Smooth muscle cell (in vitro differentiated cells): ENCODE results near the gene OR4Q2. TPM values are rescaled to one million over a fixed set of nuclear protein-coding genes. Genes with fewer than 3 reads are reported as not detected.

Source experiments
- DNase-seq: peaks from one replicate; lab custom pipeline; 2025; ENCODE audit not compliant: unreplicated experiment; lab: John Stamatoyannopoulos, UW
- H2AFZ ChIP-seq: fragments of 200-600 bp; sonication (generic); 2 replicates; pipeline ENCODE4 v1.6.0; 2016; ENCODE audit warnings: antibody characterized with exemption, low read depth, mild to moderate bottlenecking
- H3F3A ChIP-seq: fragments of 200-600 bp; sonication (generic); 2 replicates; pipeline ENCODE4 v1.6.0; 2017; ENCODE audit warnings: antibody characterized with exemption, low read depth
- H3K27ac ChIP-seq: fragments of 200-600 bp; sonication (generic); 2 replicates; pipeline ENCODE4 v1.5.1; 2016; ENCODE audit warnings: low read depth, mild to moderate bottlenecking
- H3K27me3 ChIP-seq: fragments of 200-600 bp; sonication (generic); 2 replicates; pipeline ENCODE4 v1.6.1; 2016; ENCODE audit warnings: low read depth, mild to moderate bottlenecking
- H3K36me3 ChIP-seq: fragments of 200-600 bp; sonication (generic); 2 replicates; pipeline ENCODE4 v1.5.1; 2016; ENCODE audit warnings: low read depth
- H3K4me1 ChIP-seq: fragments of 200-600 bp; sonication (generic); 2 replicates; pipeline ENCODE4 v1.5.1; 2016; ENCODE audit warnings: low read depth
- H3K4me2 ChIP-seq: fragments of 200-600 bp; sonication (generic); 2 replicates; pipeline ENCODE4 v1.6.0; 2016; ENCODE audit warnings: mild to moderate bottlenecking
- H3K4me3 ChIP-seq: fragments of 200-600 bp; sonication (generic); 2 replicates; pipeline ENCODE4 v1.5.1; 2016; ENCODE audit warnings: mild to moderate bottlenecking
- H3K79me2 ChIP-seq: fragments of 200-600 bp; sonication (generic); 2 replicates; pipeline ENCODE4 v1.6.0; 2016; ENCODE audit warnings: low read depth, mild to moderate bottlenecking
- H3K9ac ChIP-seq: fragments of 200-600 bp; sonication (generic); 2 replicates; pipeline ENCODE4 v1.6.0; 2016; ENCODE audit warnings: low read depth
- H3K9me3 ChIP-seq: fragments of 200-600 bp; sonication (generic); replicated peaks from 2 replicates; pipeline ENCODE4 v1.5.1; 2016; ENCODE audit warnings: low read depth
- H4K20me1 ChIP-seq: fragments of 200-600 bp; sonication (generic); 2 replicates; pipeline ENCODE4 v1.6.0; 2016; ENCODE audit warnings: low read depth
- WGBS: methylation state at CpG from one replicate; pipeline ENCODE4 v1.1.7; 2016; ENCODE audit warnings: low lambda C conversion rate; 5-methylcytosine and 5-hydroxymethylcytosine counted together
- polyA plus RNA-seq: library from polyadenylated mRNA; unstranded; fragments of >200 nt; fragmentation: Nextera tagmentation; extraction: Ambion mirVana; gene quantifications from 2 replicates; pipeline ENCODE4 v1.2.1, GENCODE V29; 2016
- total RNA-seq: library from RNA; depleted of rRNA; stranded (reverse); fragments of >200 nt; gene quantifications from 2 replicates; pipeline ENCODE4 v1.2.3, GENCODE V29; 2014
- TF ChIP-seq, protein P1 (sequence below): fragments of 200-600 bp; sonication (generic); IDR thresholded peaks from 2 replicates; pipeline ENCODE4 v1.5.1; 2017; ENCODE audit warnings: borderline replicate concordance, mild to moderate bottlenecking, antibody characterized with exemption; ENCODE audit not compliant: insufficient read depth, poor library complexity, severe bottlenecking

Gene OR4Q2
- total and polyA plus RNA-seq, 2 experiments from 2014 or later: not detected

DNA sequence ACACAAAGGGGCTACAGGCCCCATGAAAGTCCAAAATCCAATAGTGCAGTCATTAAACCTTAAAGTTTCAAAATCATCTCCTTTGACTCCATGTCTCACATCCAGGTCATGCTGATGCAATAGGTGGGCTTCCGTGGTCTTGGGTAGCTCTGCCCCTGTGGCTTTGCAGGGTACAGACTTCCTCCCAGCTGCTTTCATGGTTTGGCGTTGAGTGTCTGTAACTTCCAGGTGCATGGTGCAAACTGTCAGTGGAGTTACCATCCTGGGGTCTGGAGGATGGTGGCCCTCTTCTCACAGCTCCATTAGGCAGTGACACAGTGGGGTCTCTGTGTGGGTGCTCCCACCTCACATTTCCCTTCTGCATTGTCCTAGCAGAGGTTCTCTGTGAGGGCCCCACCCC, 8.5 kb upstream of the OR4Q2 start:
- no peaks in the 10 kb centered on the region for H4K20me1 ChIP-seq
- TF ChIP-seq, protein P1, sequence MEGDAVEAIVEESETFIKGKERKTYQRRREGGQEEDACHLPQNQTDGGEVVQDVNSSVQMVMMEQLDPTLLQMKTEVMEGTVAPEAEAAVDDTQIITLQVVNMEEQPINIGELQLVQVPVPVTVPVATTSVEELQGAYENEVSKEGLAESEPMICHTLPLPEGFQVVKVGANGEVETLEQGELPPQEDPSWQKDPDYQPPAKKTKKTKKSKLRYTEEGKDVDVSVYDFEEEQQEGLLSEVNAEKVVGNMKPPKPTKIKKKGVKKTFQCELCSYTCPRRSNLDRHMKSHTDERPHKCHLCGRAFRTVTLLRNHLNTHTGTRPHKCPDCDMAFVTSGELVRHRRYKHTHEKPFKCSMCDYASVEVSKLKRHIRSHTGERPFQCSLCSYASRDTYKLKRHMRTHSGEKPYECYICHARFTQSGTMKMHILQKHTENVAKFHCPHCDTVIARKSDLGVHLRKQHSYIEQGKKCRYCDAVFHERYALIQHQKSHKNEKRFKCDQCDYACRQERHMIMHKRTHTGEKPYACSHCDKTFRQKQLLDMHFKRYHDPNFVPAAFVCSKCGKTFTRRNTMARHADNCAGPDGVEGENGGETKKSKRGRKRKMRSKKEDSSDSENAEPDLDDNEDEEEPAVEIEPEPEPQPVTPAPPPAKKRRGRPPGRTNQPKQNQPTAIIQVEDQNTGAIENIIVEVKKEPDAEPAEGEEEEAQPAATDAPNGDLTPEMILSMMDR: no peak
- H3K4me3 ChIP-seq: no peak overlapping the region
- H3K27ac ChIP-seq: no peak overlapping the region
- no peak overlapping the region for H3K4me2 ChIP-seq
- H3K4me1 ChIP-seq: no peaks in the 10 kb centered on the region
- no peaks in the 10 kb centered on the region for H3K79me2 ChIP-seq
- no peak overlapping the region for H3K9ac ChIP-seq
- no peaks in the 10 kb centered on the region for H3K27me3 ChIP-seq
- H2AFZ ChIP-seq: no peak overlapping the region
- H3F3A ChIP-seq: no peaks in the 10 kb centered on the region
- 62% methylated on average over 2 of the region's 2 CpGs for WGBS
- peaks cover 8% of the 10 kb centered on the region for H3K9me3 ChIP-seq
- H3K36me3 ChIP-seq: no peaks in the 10 kb centered on the region
- DNase-seq: no peak

DNA sequence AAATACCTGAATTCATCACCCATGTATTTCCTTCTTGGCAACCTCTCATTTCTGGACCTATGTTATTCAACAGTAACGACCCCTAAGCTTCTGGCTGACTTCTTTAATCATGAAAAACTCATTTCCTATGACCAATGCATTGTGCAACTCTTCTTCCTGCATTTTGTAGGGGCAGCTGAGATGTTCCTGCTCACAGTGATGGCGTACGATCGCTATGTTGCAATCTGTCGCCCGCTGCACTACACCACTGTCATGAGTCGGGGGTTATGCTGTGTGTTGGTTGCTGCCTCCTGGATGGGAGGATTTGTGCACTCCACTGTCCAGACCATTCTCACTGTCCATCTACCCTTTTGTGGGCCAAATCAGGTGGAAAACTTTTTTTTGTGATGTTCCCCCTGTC, 356 bp downstream of the OR4Q2 start:
- no peaks in the 10 kb centered on the region for H3K4me1 ChIP-seq
- no peaks in the 10 kb centered on the region for H3F3A ChIP-seq
- H3K9me3 ChIP-seq: peaks cover 5% of the 10 kb centered on the region
- TF ChIP-seq, protein P1: no peak
- WGBS: 78% methylated on average over 7 of the region's 7 CpGs
- DNase-seq: no peak
- H3K36me3 ChIP-seq: no peaks in the 10 kb centered on the region
- H3K4me3 ChIP-seq: no peak overlapping the region
- no peaks in the 10 kb centered on the region for H3K27me3 ChIP-seq
- no peak overlapping the region for H2AFZ ChIP-seq
- H4K20me1 ChIP-seq: no peaks in the 10 kb centered on the region
- no peak overlapping the region for H3K9ac ChIP-seq
- H3K79me2 ChIP-seq: no peaks in the 10 kb centered on the region
- H3K27ac ChIP-seq: no peak overlapping the region
- H3K4me2 ChIP-seq: no peak overlapping the region

DNA sequence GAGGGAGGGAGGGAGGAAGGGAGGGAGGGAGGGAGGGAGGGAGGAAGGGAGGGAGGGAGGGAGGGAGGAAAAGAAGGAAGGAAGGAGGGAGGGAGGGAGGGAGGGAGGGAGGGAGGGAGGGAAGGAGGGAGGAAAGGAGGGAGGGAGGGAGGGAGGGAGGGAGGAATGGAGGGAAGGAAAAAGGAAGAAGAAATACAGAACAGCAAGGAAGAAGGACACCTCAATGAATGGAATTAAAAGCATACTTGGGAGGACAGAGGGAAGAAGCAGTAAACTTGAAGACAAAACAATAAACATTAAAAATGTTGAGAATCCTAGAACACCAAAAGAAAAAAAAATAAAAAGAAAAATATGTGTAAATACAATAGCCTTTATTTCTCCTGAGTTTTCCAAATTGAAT, 6.2 kb downstream of the OR4Q2 start:
- DNase-seq: no peak
- H4K20me1 ChIP-seq: no peaks in the 10 kb centered on the region
- TF ChIP-seq, protein P1: no peak
- H3K36me3 ChIP-seq: no peaks in the 10 kb centered on the region
- H3K9ac ChIP-seq: no peak overlapping the region
- no peaks in the 10 kb centered on the region for H3K79me2 ChIP-seq
- H3F3A ChIP-seq: no peaks in the 10 kb centered on the region
- H3K4me3 ChIP-seq: no peak overlapping the region
- H3K27me3 ChIP-seq: no peaks in the 10 kb centered on the region
- no peaks in the 10 kb centered on the region for H3K4me1 ChIP-seq
- no peak overlapping the region for H3K27ac ChIP-seq
- no peak overlapping the region for H2AFZ ChIP-seq
- H3K9me3 ChIP-seq: no peaks in the 10 kb centered on the region
- no peak overlapping the region for H3K4me2 ChIP-seq

- no peak within 1 kb of the TSS for H3K27ac ChIP-seq
- H3F3A ChIP-seq: no peaks in the 10 kb centered on the region
- no peaks in the 10 kb centered on the region for H4K20me1 ChIP-seq
- TF ChIP-seq, protein P1: no peak
- no peak for DNase-seq
- no peaks in the 10 kb centered on the region for H3K79me2 ChIP-seq
- H3K4me3 ChIP-seq: no peak within 1 kb of the TSS
- no peak within 1 kb of the TSS for H3K9ac ChIP-seq
- 63% methylated on average over 2 of the region's 2 CpGs for WGBS
- H3K4me2 ChIP-seq: no peak within 1 kb of the TSS
- H3K36me3 ChIP-seq: no peaks in the 10 kb centered on the region
- H3K27me3 ChIP-seq: no peaks in the 10 kb centered on the region
- no peak within 1 kb of the TSS for H2AFZ ChIP-seq
- H3K4me1 ChIP-seq: no peaks in the 10 kb centered on the region
- H3K9me3 ChIP-seq: no peaks in the 10 kb centered on the region
Measured at GRCh38 chr14:20019257-20019865, 17.4 kb downstream of the OR4Q2 start, which contains the start of gene OR4K14. Gene OR4K14 (minus strand): TSS chr14:20019307. CDS start chr14:20015193, 4,114 bp downstream.
